GM20431 (cell line): ENCODE measurements around the gene TANC1.
"Not testable (repeated sequence)": the region's sequence is repeated elsewhere in the genome, so short reads cannot be mapped to it uniquely, and the experiment has no call there.

ENCODE experiments used
- in situ Hi-C: fragments of 300-500 bp; cut with MseI, MboI; formaldehyde crosslinking; loops from one replicate; pipeline ENCODE4 v1.15.0; 2020; ENCODE audit warnings: low sequenced_read_pairs; ENCODE audit not compliant: unreplicated experiment

TANC1 gene

DNA sequence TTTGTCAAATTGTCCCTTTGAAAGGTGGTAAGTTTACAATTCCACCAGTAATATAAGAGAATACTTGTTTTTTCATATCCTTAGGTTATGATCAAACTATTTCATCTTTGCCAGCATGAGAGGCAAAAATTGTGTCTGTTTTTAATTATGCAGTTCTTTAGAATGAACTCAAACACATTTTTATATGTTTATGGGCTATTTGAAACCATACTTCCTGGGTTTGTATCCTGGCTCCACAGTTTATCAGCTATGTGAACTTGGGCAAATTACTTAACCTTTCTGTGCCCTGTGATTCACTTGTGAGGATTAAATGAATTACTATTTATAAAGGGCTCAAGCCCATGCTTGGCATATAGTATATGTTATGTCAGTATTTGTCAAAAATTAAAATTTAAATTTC lies 109.4 kb downstream of the TANC1 start:
- in situ Hi-C loops, result no loop called here

DNA sequence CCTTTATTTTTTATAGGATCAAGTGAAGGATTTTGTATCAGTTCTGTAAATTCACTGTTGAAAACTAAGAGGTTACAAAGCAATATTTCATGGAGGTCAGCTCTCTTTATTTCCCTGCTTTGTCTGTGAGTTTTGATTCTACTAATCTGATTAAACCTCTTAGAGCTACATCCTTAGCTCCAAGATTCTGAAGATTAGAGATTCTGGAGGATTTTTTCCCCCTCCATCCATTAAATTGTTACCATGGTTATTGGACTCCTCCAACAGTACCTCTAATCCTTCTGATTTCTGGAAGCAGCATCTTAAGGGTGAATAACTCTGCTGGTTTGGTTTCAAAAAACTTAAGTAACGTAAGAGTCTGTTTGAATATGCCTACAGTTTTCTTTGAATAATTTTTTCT lies 110.0 kb downstream of the TANC1 start:
- in situ Hi-C loops, result no loop called here

DNA sequence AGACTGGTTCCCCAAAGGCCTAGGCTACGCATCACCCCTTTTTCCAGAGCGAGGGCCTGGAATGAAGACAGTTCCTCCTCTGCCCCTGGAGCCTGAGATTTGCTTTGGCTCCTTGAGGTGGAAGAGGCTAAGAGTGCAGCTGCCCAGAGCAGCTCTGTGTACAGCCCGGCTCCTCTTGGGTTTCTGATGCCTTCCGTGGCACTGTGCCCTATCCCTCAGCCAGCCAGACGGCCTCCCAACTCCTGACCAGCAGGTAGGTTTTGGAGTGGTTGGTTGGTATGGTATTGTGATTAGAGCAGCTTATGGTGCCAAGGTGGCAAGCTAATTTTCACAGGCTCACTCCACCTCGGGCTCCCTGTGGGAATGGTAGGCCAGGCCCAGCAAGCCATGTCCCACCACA lies 112.2 kb downstream of the TANC1 start:
- in situ Hi-C loops, result no loop called here

DNA sequence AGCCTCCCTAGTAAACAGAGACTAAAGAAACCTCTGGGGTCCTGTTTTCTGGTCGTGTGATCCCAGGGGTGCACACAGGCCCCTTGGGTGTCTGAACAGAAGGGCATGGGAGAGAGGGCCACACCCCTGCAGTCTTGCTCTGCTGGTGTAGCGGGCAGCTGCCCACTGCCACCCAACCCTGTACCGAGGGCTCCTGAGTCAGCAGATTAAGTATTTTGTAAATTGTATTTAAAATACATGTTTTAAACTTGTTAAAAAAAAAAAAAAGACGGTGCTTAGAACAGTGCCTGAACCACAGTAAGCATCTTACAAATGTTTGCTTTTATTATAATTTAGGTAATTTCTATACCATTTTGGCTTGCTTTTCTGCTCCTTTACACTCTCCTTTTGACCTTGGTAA lies 113.7 kb downstream of the TANC1 start:
- in situ Hi-C loops, result no loop called here

DNA sequence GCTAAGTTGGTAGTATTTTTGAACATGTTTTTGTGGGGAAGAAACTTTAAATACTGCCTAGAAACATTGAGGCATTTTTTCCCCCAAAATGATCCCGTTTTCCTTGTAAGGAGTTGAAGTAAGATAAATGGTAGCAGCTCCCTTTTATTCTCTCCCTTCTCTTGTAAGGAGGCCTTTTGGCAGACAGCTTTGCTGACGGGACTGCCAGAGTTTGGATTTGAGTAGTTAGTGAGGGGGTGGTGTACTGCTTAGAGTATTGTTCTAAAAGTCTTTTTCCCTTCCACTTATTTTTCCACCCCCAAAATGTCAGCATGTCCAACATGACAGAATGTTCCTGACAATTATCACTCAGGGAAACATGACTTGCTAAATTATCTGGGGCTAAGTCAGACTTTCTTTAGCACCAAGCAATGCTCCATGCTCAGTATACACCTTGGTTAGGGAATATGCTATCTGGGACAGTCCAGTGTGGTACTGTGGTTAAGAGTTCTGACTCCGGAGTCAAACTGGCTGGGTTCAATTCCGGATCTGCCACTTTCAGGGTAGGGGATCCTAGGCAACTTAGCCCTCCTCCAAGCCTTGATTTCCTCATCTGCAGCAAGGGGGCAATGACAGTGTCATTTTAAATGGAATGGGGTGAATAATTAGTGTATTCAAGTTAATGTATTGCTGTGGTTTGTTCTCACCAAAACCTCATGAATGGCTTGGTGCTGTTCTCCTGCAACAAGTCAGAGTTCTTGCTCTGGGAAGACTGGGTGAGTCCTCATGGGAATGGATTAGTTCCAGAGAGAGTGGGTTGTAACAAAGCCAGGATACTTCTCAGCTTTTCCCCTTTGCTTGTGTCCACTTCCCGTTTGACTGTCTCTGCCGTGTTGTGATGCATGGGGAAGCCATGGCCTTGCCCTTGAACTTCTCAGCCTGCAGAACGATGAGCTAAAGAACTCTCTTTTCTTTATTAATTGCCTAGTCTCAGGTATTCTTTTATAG lies 116.2 kb downstream of the TANC1 start:
- in situ Hi-C loops, result no loop called here

DNA sequence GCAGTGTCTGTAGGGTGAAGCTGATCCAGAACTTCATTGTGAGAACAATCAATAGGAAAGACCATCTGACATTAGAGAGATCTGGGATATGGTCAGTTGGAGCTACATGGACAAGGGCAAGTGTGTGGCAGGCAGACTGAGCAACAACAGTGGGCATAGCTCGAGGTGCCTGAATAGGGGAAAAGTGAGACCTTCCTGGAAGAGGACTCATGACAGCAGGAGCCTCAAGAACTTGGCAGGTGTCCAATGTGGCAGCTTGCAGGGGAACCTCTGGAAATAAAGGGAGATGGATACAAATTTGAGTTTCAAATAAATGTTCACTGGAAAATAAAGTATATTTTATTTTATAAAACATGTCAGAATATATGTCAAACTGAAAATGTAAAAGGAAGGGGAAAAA lies 117.9 kb downstream of the TANC1 start:
- in situ Hi-C loops, result no loop called here

DNA sequence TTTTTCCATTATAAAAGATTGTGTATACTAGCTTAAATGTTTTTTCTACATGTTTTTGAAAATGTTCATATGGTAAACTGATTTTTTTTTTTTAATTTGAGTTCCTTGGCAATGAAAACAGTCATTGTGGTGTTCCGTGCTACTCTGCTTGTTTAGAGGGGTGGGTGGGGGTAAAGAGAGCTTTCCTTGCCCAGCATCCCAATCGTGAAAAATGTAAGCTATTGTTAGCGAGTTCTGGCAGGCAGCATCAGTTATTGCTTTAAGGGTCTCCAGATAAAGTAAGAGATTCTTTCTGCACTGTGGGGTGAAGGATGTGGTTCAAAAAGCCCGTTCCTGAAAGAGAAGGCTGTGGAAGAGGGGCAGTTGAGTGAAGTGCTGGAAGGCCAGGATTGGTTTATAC lies 118.4 kb downstream of the TANC1 start:
- in situ Hi-C loops, result no loop called here

DNA sequence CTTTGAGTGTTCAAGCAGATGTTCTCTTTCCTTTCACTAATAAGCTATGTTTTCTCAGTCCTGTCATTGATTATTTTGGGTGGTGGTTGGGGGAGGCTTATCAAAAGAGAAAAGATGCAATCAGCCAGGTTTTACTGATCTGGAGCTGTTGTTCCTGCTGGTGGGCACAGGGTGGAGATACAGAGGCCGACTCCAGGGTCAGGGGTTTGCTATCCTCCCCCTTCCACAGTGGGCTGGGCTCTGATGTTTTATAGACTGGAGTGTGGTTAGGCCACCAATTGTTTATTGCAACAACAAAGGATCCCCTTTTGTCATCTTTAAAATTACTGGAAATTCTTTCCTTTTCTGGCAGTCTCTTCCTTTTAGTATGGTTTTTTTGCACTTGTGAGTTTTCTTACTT lies 120.5 kb downstream of the TANC1 start:
- in situ Hi-C loops, result no loop called here

DNA sequence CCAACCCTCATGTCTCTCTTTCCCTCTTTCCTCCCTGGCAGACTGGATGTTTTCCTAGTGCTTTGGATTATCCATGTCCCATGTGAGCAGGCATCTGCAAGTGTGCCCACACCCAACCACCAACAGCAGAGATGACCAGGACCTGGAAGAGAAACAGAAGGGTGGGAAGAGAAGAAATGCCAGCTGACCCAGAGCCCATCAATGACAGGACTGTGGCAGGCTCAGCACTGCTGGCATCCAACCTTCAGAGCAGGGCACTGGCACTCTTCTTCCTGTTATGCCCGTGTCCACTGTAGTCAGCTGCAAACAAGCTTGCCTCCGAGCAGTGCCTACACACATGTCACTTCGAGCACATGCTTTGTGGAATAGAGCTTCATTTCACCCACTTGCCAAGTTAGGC lies 121.1 kb downstream of the TANC1 start:
- in situ Hi-C loops, result no loop called here

DNA sequence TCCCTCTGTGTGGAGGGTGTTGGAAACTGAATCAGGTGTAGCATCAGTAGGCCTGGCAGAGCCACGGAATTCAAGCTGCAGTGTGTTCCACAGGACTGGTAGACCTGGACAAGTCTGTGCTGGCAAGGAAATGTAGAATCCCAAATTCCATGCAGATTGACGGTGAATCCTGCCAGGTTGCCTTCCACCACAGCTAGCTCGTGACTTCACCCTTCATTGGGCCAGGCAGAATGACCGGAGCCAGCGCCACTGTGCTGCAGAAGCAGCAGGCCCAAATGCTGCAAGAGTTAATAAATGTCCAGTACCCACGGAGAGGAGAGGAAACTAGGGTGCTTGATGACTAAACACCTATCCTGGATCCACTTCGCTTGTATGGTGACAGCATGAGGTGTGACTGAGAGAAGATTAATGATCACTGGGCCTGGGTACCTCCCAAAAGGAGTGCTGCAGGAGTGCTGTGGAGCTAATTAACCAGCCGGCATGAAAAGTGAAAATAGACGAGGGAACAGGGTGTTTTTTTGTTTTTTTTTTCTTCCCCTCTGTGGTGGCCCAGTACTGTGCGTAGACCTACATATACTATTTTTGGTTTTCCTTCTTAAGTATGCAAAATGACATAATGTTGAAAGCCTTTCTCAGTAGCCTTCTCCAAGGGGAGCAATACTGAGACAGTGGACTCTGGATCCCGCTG lies 122.2 kb downstream of the TANC1 start:
- in situ Hi-C loops, result no loop called here

DNA sequence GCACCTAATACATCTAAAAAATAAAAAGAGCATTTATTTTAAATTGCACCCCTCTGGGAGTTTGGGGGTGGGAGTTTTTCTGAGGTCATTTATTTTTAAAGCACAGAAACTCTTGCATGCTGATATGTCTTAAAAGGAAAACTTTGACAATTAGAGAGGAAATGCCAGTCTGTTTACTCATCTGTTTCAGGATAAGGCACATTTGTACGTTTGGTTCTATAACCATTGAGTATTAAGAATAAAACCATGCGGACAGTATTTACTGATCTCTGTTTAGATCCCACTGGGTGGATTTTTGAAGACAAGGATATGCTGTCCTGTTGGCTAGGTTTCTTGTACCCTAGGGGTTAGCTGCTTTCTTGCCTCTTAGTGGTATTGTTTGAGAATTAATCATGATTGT lies 122.9 kb downstream of the TANC1 start:
- in situ Hi-C loops, result no loop called here

DNA sequence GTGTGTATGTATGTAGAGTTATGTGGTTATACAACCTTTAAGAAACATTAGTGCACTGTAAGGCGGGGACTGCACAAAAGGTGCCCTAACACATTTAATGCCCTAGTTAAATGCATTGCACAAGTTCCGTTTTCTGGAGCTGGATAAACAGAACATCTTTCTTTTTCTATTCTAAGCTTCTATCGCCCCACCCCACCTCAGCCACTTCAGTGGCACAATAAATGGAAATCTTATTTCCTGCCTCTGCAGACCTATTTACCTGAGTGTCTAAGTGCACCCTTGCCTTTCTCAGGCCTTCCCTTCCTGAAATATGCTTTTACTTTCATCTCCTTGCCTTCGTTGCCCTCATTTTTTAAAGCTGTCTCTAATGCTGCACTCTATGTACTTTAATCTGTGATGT lies 123.5 kb downstream of the TANC1 start:
- in situ Hi-C loops, result no loop called here

DNA sequence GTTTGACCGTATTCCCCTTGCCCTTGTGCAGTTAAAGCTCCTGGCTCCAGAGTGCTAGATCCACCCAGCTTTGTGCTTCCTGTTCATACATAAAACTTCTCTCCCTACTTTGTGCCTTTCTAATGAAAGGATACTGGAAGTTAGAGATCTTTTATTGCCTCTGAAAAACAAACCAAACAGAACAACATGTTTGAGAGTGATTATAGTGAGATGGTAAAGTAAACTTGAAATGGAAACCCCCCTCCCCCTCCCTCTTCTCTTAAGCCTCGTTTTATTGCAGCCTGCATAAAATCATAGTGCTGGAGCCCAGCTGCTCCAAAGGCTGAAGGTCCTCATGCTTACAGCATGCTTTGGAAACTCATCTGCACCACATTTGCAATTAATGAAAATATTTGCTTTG lies 125.1 kb downstream of the TANC1 start:
- in situ Hi-C loops, result no loop called here

DNA sequence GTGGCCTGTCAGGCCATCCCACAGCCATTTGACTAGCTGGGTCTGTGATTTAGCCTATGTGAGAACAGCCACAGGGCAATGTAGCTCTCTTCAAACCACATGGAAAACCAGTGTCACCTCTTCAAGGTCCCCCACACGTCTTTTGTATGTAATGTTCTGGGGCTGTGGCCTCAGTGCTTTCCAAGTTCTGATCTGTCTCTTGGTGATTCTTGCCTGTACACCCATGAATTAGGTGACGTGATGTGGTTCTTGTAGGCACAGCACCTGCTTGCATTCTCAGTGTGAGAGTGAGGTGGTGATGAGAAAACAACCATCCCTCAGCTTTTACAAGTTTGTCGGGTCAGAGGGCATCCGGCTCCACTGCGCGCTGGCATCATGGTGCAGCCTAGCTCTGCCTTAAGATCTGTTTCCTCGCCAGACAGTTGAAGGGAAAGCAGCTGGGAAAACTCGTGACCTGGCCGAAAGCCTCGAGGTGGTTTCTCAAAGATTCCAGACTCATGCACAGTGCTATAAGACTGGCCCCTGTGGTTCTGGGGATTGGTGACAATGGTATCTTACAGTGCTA lies 125.8 kb downstream of the TANC1 start:
- in situ Hi-C loops, result no loop called here

DNA sequence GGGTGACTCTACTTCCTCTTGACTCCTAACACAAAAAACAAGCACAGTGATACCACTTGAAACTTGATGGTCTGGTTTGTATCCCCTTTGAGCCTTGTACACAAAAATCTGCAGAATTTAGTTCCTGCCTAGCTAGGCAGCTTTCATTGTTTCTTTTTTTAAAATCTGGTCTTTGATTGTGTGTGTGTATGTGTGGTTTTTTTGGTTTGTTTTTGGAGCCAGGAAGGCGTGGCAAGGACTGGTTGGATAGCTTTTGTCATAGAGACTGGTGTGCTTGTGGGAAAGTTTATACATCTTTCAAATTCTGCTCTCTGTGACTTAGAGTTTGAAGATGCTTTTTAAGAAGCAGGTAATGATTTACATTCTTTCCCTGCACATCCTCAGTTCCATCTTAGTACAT lies 127.4 kb downstream of the TANC1 start:
- in situ Hi-C loops, result no loop called here

DNA sequence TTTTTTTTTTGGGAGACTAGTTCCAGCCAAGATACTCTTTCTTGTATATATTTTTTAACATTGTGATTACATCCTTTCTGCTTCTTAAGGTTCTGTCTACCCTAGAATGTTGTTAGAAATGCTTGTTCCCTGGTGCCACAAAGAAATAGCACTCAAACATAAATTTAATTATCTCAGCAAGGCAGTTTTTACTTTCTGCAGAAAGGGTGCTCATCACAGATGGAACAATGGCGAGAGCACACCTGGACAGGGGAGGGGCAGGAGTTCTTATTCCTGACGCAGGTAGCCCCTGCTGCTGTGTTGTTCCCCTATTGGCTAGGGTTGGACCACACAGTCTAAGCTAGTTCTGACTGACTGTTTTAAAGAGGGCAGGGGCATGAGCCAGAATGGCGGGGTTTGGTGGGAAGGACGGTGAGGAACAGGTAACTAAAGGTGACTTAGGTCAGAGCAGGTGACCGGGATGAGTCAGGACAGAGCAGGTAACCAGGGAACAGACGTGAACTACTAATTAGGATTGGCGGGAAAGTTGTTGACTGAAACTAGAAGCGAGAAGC lies 127.9 kb downstream of the TANC1 start:
- in situ Hi-C loops, result not testable (repeated sequence)

DNA sequence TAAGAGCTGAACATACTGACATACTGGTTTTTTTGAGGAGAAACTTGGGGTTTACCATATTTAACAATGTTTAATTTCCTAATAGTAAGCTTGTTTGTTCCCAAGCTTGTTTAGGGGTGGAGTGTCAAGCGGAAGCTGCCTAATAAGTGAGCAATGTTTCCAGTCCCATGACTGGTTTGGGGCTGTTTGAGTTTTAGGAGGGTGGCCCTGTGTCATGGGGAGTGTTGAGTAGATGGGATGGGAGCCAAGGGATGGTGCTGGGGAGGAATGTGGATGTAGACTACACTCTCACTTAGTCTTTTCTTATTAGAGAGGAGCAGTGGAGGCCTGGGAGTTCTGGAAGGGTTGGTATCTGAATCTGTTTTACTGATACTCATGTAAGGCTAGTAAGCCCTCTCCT lies 128.5 kb downstream of the TANC1 start:
- in situ Hi-C loops, result no loop called here

DNA sequence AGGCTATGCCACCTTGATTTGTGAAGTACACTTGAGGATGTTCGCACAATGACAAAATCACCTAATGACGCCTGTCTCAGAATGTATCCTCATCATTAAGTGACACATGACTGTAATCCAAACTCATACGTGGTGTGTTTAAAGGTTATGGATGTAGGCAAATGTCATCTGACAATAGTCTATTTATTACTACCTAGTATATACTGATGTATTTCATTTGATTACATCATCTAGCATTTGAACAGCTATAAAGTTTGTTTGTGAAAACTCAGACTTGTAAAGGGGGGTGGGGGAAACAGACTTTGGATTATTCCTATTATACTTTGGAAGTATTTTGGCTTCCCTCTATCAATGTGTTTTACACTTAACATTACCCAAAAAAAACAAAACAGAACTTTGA lies 129.9 kb downstream of the TANC1 start:
- in situ Hi-C loops, result no loop called here

DNA sequence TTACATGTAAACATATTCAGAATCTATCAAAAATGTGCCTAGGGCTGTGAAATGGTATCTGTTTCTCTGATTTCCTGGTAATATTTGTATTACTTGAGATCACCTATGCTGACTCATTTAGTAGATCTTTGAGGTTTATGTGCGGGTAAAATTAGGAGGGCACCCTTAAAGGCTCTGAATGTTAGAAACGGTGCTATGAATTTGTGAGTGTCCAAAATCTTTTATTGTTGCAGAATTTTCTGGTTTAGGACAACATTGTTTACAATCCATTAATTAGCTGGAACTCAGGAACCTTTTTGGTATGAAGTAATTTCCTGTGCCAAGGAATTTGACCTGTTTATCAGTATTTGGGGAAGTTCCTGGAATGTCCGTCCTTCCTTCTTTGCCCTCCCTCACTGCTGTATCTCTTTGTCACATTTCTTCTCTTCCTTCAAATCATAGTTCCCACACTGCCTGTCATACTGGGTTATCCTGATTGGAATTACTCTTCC lies 130.5 kb downstream of the TANC1 start:
- in situ Hi-C loops, result no loop called here

DNA sequence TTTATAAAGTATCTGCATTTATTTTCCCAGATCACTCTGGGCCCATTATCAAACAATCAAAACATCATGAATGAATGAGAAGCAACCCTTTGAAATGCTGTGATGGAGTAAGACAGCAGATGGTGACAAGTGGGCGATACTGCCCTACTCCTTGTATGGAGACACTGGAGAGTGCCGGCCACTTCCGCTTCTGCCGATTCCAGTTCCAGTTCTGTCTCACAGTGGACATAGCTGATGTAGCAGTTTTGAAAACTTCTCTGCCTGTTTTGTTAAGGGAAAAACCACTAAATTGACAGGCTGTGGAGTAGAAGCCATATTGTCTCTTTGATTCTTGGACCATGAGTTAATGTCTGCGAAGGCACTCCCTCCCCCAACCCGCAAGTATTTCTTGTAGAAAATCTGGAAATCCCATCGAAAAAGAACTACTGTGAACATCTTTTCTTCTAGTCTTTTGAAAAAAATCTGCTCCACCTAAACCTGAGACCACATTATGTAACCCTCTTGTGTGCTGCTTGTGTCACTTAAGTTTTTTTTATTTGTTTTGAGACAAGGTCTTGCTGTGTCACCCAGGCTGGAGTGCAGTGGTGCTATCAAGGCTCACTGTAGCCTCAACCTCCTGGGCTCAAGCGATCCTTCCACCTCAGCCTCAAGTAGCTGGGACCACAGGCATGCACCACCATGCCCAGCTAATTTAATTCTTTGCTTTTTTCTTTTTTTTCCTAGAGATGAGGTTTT lies 133.5 kb downstream of the TANC1 start:
- in situ Hi-C loops, result no loop called here
